ENCODE data around the gene HES4. TPM values are rescaled to one million over a fixed set of nuclear protein-coding genes. Genes with fewer than 3 reads are reported as not detected.

The HES4 gene
- total RNA-seq, 1 experiment from 2014 or later = 145 TPM

DNA sequence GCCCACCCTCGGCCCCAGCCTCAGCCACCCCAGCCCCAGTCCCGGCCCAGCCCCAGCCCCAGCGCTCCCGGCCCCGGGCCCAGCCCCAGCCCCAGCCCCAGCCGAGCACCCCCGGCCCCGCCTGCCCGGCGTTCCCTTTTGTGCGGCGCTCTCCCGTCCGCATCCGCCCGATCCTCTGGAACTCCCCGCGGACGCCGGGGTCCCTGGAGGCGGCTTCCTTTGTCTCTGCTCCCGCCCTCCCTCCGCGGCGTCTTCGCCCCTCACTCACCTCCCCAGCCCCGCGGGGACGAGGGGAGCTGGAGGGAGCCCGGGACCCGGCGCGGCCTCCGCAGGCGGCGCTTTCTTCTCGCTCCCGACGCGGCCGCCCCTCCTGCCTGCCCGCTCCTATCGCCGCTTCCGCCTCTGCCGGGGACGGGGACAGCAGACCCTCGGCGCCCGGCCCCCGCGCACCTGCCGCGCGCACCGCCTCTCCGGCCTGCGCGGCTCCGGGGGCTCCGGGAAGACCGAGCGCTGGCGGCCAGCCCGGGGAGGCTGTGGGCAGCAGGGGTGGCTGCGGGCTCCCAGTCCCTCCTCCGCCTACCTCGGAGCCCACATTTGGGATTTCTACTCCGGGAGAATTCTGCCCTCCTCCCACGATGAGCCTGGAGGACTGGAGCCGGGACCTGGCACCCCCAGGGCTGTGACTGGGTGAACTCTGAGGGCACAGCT lies 34.0 kb upstream of the HES4 start:
- TF ChIP-seq EZH2phosphoT487 (IDR thresholded peaks at IDR 0.05; ENCODE audit: borderline replicate concordance) (no peak), YY1 (IDR thresholded peaks at IDR 0.05; ENCODE audit: extremely low read depth, insufficient replicate concordance, low read depth, low read length) (no peak), SIN3A (IDR thresholded peaks at IDR 0.05; ENCODE audit: low read depth) (no peak), EZH2 (IDR thresholded peaks at IDR 0.05) (no peak), EGR1 (IDR thresholded peaks at IDR 0.05; ENCODE audit: low read depth) (no peak), CEBPB (IDR thresholded peaks at IDR 0.05; ENCODE audit: low read depth) (no peak), SRF (IDR thresholded peaks at IDR 0.05; ENCODE audit: low read depth) (no peak), RAD21 (IDR thresholded peaks at IDR 0.05; ENCODE audit: low read depth) (no peak)
- TF ChIP-seq, protein P1, sequence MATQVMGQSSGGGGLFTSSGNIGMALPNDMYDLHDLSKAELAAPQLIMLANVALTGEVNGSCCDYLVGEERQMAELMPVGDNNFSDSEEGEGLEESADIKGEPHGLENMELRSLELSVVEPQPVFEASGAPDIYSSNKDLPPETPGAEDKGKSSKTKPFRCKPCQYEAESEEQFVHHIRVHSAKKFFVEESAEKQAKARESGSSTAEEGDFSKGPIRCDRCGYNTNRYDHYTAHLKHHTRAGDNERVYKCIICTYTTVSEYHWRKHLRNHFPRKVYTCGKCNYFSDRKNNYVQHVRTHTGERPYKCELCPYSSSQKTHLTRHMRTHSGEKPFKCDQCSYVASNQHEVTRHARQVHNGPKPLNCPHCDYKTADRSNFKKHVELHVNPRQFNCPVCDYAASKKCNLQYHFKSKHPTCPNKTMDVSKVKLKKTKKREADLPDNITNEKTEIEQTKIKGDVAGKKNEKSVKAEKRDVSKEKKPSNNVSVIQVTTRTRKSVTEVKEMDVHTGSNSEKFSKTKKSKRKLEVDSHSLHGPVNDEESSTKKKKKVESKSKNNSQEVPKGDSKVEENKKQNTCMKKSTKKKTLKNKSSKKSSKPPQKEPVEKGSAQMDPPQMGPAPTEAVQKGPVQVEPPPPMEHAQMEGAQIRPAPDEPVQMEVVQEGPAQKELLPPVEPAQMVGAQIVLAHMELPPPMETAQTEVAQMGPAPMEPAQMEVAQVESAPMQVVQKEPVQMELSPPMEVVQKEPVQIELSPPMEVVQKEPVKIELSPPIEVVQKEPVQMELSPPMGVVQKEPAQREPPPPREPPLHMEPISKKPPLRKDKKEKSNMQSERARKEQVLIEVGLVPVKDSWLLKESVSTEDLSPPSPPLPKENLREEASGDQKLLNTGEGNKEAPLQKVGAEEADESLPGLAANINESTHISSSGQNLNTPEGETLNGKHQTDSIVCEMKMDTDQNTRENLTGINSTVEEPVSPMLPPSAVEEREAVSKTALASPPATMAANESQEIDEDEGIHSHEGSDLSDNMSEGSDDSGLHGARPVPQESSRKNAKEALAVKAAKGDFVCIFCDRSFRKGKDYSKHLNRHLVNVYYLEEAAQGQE (IDR thresholded peaks at IDR 0.05; ENCODE audit: low read depth) = no peak
- DNase-seq (ENCODE audit: low read depth, low spot score) (no peak), ATAC-seq (no peak)
- H3K9ac ChIP-seq (ENCODE audit: low read length) = no peak overlapping the region
- no peaks in the 10 kb centered on the region for H3K9me3 ChIP-seq (ENCODE audit: control insufficient read depth in 1 of 2, insufficient read depth in 1 of 2, low read depth in 1 of 2, low read length in 2 of 2)
- BruUV-seq (replicated peaks) = no TSS peak
- H3K4me3 ChIP-seq (replicated peaks in 1 of 2; ENCODE audit: low read depth in 1 of 2, low read length in 2 of 2) = no peak overlapping the region
- H3K4me2 ChIP-seq (ENCODE audit: low read length) = no peak overlapping the region
- peaks cover 66% of the 10 kb centered on the region for H3K79me2 ChIP-seq (ENCODE audit: insufficient read depth, low read length)
- H4K20me1 ChIP-seq (ENCODE audit: insufficient read depth) = no peaks in the 10 kb centered on the region
- RAD21 ChIA-PET (ENCODE audit: low non-redundant PET in 1 of 2, low total read pairs in 2 of 2, uncharacterized antibody in 2 of 2, unreplicated experiment in 2 of 2) = no interaction called here
- H3K27me3 ChIP-seq (ENCODE audit: insufficient read depth, low read length) = no peaks in the 10 kb centered on the region
- peaks cover 0 to 6% of the 10 kb centered on the region in 2 experiments; a peak in 1 of 4 replicates for H3K4me1 ChIP-seq (ENCODE audit: control insufficient read depth in 1 of 2, insufficient read depth in 2 of 2, low read length in 2 of 2)
- no peak overlapping the region for H2AFZ ChIP-seq (ENCODE audit: low read depth, low read length, poor library complexity, severe bottlenecking)
- CTCF ChIA-PET = no interaction called here
- no peak overlapping the region for H3K27ac ChIP-seq (ENCODE audit: low read depth, low read length)
- intact Hi-C loops (cut with micrococcal nuclease) = no loop called here
- H3K9me2 ChIP-seq (ENCODE audit: insufficient read depth) = no peaks in the 10 kb centered on the region
- POLR2A ChIA-PET = no interaction called here
- peaks cover 0 to 16% of the 10 kb centered on the region in 2 experiments; a peak in 1 of 4 replicates for H3K36me3 ChIP-seq (ENCODE audit: control insufficient read depth in 1 of 2, insufficient read depth in 2 of 2, low read length in 2 of 2)

All from HCT116 (cell line).